GM15510 (cell line): ENCODE results near the gene POU2F1.

Experiments used
- POLR2A ChIP-seq: IDR thresholded peaks from 3 replicates; pipeline ENCODE4 v1.6.1; 2011; ENCODE audit warnings: borderline replicate concordance; ENCODE audit not compliant: insufficient read length; ENCODE audit errors: extremely low read depth

Gene POU2F1

GRCh38 chr1:167440345-167440744, 219.7 kb downstream of the POU2F1 start:
- TF ChIP-seq POLR2A = no peak

GRCh38 chr1:167440776-167441175, 220.1 kb downstream of the POU2F1 start:
- no peak for TF ChIP-seq POLR2A

GRCh38 chr1:167441222-167441621, 220.5 kb downstream of the POU2F1 start:
- TF ChIP-seq POLR2A = no peak

GRCh38 chr1:167442142-167442848, 221.6 kb downstream of the POU2F1 start:
- TF ChIP-seq POLR2A = no peak

GRCh38 chr1:167442854-167443565, 222.3 kb downstream of the POU2F1 start:
- no peak for TF ChIP-seq POLR2A

- no peak for TF ChIP-seq POLR2A
Observed at GRCh38 chr1:167443757-167444156, 223.1 kb downstream of the POU2F1 start.

GRCh38 chr1:167446966-167447365, 226.3 kb downstream of the POU2F1 start:
- no peak for TF ChIP-seq POLR2A

GRCh38 chr1:167447521-167448136, 226.9 kb downstream of the POU2F1 start:
- no peak for TF ChIP-seq POLR2A

GRCh38 chr1:167450843-167451242, 230.2 kb downstream of the POU2F1 start:
- no peak for TF ChIP-seq POLR2A

- no peak for TF ChIP-seq POLR2A
Observed at GRCh38 chr1:167452483-167452882, 231.8 kb downstream of the POU2F1 start.

- no peak for TF ChIP-seq POLR2A
Observed at GRCh38 chr1:167453123-167453522, 232.4 kb downstream of the POU2F1 start.

GRCh38 chr1:167454304-167454893, 233.7 kb downstream of the POU2F1 start:
- TF ChIP-seq POLR2A = no peak

GRCh38 chr1:167454894-167455785, 234.5 kb downstream of the POU2F1 start:
- peak; percentile 30 for TF ChIP-seq POLR2A

- TF ChIP-seq POLR2A = peak; percentile 21
Observed at GRCh38 chr1:167455786-167456446, 235.2 kb downstream of the POU2F1 start.

GRCh38 chr1:167456524-167456923, 235.8 kb downstream of the POU2F1 start:
- TF ChIP-seq POLR2A = no peak

GRCh38 chr1:167456926-167457325, 236.2 kb downstream of the POU2F1 start:
- TF ChIP-seq POLR2A = no peak
